H1 (cell line): Measurements from ENCODE around the gene KIAA1671. TPM values are rescaled to one million over a fixed set of nuclear protein-coding genes. Genes with fewer than 3 reads are reported as not detected.

Experiments used
- BRCA1 ChIP-seq: IDR thresholded peaks from 2 replicates; pipeline ENCODE4 v1.6.1; 2012; ENCODE audit warnings: low read depth, low read length, improper control_type of control experiment
- CEBPB ChIP-seq: IDR thresholded peaks from 2 replicates; pipeline ENCODE4 v1.6.1; 2012; ENCODE audit warnings: low read depth, low read length
- FOSL1 ChIP-seq: IDR thresholded peaks from 2 replicates; pipeline ENCODE4 v1.6.1; 2011; ENCODE audit warnings: mild to moderate bottlenecking, low read depth, low read length, moderate library complexity; ENCODE audit not compliant: insufficient read depth
- HDAC6 ChIP-seq: IDR thresholded peaks from one replicate; pipeline ENCODE4 v1.7.1; 2012; ENCODE audit warnings: low read depth, mild to moderate bottlenecking, inconsistent platforms, low read length, moderate library complexity
- POU5F1 ChIP-seq: IDR thresholded peaks from 2 replicates; pipeline ENCODE4 v1.6.1; 2011; ENCODE audit warnings: low read depth, mild to moderate bottlenecking, low read length, moderate library complexity
- RFX5 ChIP-seq: IDR thresholded peaks from 2 replicates; pipeline ENCODE4 v1.6.1; 2011; ENCODE audit warnings: low read depth, low read length, improper control_type of control experiment, borderline replicate concordance
- SAP30 ChIP-seq: fragments of 300-600 bp; sonication (generic); IDR thresholded peaks from 2 replicates; pipeline ENCODE4 v1.7.1; 2012; ENCODE audit warnings: low read length, moderate library complexity, mild to moderate bottlenecking, inconsistent platforms; ENCODE audit not compliant: insufficient read depth, insufficient replicate concordance
- TAF1 ChIP-seq: IDR thresholded peaks from 2 replicates; pipeline ENCODE4 v1.6.1; 2011; ENCODE audit warnings: mild to moderate bottlenecking, low read depth, low read length
- polyA plus RNA-seq, 7 experiments: library from polyadenylated mRNA; depleted of rRNA in 3 of 7; stranded (reverse) in 5 of 7; unstranded in 2 of 7; fragments of >200 nt in 5 of 7; fragments of 200-250 nt in 2 of 7; gene quantifications; 1 replicate in 5 of 7; 2 replicates in 1 of 7; 4 replicates in 1 of 7; pipeline versions ENCODE4 v1.2.1 to v1.2.3, GENCODE V29; 2011 to 2013; ENCODE audit warnings: missing spikeins in 2 of 7, mixed read lengths in 2 of 7
- total RNA-seq: library from RNA; stranded (reverse); fragmentation: NEBNext Ultra II Directional; extraction: Animal tissue kit (Norgen Biotek cat#: 25700); gene quantifications from 2 replicates; pipeline ENCODE4 v1.2.1, GENCODE V29; 2021

Gene KIAA1671
- total and polyA plus RNA-seq, 2 of the 8 experiments (the other 6 are each of a cell fraction or from before 2014, with no cell fraction given) = 6.4 to 23.9 TPM

- TF ChIP-seq TAF1 (no peak), SAP30 (no peak), RFX5 (no peak), FOSL1 (no peak), CEBPB (no peak), HDAC6 (no peak), POU5F1 (no peak), BRCA1 (no peak)
Observed at GRCh38 chr22:25127318-25127717, 174.8 kb downstream of the KIAA1671 start (continued).
